WI38 (cell line): ENCODE measurements around the gene SIK2.

Source experiments
- H3K4me3 ChIP-seq: 2 replicates; pipeline ENCODE4 v1.5.1; 2011; ENCODE audit warnings: low read depth, mild to moderate bottlenecking, control low read depth, low read length
- CTCF ChIP-seq: IDR thresholded peaks from 2 replicates; pipeline ENCODE4 v1.5.1; 2012; ENCODE audit warnings: low read depth, mild to moderate bottlenecking, control low read depth, low read length

The SIK2 gene

DNA sequence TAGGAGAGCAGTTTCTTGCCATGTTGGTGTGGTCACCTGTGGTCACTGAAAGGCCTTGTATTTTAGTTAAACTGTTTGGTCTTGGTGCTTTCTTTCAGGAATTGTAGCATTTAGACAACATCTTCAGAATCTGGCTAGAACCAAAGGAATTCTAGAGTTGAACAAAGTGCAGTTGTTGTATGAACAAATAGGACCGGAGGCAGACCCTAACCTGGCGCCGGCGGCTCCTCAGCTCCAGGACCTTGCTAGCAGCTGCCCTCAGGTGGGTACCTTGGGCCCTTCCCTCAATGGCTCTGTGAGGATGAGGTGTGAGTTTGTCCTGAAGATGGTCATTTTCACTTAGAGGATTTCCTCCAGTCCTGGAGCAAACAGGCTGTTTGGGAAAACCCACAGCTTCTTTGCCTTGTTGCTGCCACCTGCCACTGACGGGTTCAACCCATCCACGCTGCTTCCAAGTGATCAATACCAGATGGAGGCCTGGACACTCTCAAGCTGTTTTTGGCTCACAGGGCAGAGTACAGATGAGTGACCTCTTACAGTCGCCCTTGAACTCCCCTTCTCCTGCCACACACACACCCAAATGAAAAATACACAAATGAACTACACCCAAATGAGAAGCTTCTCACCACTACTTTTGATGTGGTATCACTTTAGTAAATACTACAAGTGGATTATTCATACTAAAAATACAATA lies 118.7 kb downstream of the SIK2 start:
- H3K4me3 ChIP-seq, result no peak overlapping the region
- TF ChIP-seq CTCF, result no peak

DNA sequence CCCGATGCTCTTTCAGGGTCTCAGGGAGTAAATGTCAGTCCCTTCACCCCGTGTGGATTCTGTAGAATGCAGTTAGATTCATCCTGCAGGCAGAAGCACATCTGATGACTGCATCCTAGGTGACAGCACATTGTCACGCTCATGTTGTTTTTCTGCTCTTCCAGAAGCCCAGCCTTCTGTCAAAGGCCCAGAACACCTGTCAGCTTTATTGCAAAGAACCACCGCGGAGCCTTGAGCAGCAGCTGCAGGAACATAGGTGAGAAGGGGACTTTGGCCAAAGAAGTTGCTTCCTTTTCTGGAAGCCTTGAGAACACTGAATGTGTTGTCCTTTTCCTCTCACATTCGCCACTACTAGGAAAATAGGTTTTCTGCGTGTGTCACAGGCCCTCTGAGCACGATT lies 120.3 kb downstream of the SIK2 start:
- H3K4me3 ChIP-seq, result no peak overlapping the region
- TF ChIP-seq CTCF, result no peak

DNA sequence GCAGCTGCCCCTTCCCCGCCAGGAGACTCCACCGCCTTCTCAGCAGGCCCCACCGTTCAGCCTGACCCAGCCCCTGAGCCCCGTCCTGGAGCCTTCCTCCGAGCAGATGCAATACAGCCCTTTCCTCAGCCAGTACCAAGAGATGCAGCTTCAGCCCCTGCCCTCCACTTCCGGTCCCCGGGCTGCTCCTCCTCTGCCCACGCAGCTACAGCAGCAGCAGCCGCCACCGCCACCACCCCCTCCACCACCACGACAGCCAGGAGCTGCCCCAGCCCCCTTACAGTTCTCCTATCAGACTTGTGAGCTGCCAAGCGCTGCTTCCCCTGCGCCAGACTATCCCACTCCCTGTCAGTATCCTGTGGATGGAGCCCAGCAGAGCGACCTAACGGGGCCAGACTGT lies 121.3 kb downstream of the SIK2 start:
- no peak overlapping the region for H3K4me3 ChIP-seq
- TF ChIP-seq CTCF, result no peak

GRCh38 chr11:111724615-111725129 lies 122.4 kb downstream of the SIK2 start:
- TF ChIP-seq CTCF, result no peak
- no peak overlapping the region for H3K4me3 ChIP-seq

GRCh38 chr11:111725621-111726020 lies 123.4 kb downstream of the SIK2 start:
- no peak for TF ChIP-seq CTCF
- H3K4me3 ChIP-seq, result no peak overlapping the region

- no peak for TF ChIP-seq CTCF
- H3K4me3 ChIP-seq, result no peak overlapping the region
Measured at GRCh38 chr11:111726301-111726713, 124.1 kb downstream of the SIK2 start.

DNA sequence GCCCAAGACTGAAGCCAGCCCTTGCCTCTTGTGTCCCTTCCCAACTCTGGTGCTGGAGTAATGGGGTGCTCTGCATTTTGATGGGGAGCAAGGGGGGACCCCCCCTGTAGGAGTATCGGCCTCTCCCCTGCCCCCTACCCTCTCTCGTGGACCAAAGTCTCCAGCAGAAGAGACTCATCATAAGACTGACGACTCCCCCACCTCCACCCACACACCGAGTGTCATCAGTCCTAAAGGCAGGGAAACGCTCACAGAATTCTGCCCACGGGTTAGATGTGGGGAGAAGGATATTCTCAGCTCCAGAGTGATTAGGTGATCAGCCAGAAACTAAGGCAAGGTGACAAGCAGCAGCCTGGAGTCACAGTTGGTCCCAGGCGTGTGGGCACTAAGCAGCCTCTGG lies 125.2 kb downstream of the SIK2 start:
- H3K4me3 ChIP-seq, result no peak overlapping the region
- TF ChIP-seq CTCF, result no peak
